Smooth muscle cell of bladder (primary cell): ENCODE data around the gene APPL1. TPM values are rescaled to one million over a fixed set of nuclear protein-coding genes. Genes with fewer than 3 reads are reported as not detected.

Experiments
- total RNA-seq: library from RNA; depleted of rRNA; stranded (reverse); fragments of >200 nt; gene quantifications from 2 replicates; pipeline ENCODE4 v1.2.3, GENCODE V29; 2014

The APPL1 gene, protein sequence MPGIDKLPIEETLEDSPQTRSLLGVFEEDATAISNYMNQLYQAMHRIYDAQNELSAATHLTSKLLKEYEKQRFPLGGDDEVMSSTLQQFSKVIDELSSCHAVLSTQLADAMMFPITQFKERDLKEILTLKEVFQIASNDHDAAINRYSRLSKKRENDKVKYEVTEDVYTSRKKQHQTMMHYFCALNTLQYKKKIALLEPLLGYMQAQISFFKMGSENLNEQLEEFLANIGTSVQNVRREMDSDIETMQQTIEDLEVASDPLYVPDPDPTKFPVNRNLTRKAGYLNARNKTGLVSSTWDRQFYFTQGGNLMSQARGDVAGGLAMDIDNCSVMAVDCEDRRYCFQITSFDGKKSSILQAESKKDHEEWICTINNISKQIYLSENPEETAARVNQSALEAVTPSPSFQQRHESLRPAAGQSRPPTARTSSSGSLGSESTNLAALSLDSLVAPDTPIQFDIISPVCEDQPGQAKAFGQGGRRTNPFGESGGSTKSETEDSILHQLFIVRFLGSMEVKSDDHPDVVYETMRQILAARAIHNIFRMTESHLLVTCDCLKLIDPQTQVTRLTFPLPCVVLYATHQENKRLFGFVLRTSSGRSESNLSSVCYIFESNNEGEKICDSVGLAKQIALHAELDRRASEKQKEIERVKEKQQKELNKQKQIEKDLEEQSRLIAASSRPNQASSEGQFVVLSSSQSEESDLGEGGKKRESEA
- 39.3 and 46.5 TPM in 2 replicates for total RNA-seq

DNA sequence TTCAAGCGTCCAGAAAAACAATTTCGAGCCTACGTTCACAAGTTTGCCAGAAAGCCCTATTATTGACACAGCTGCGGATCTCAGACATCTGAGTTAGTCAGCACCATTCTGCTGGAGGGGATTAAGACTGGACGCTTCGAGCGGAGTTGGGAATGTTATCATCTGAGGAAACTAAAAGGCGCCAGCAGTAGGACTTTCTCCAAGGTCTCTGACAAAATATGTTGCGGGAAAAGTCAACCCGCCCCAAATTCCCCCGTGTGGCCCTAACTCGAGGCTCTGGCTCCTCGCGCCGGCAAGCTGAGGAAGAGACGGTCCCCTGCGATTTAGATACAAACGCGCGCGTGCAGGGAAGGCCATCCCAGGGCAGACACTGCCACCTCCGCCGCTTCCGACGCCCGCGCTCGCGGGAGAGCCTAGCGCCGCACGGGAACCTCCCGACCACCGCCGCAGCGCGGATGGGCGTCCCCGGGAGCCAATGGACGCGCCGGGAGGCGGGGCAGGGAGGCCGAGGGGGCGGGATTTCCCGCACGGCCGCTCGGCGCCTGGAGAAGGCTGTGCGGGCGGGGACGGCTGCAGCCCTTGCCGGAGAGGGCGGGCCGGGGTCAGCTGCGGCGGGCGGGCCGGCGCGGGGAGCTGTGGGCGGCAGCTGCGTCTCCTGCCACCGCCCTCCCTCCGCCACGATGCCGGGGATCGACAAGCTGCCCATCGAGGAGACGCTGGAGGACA lies at the start of gene APPL1:
Gene APPL1, plus strand, starts transcription at position 526 of the 726 bp plus-strand sequence. Its CDS starts 155 bp downstream, at position 681.

DNA sequence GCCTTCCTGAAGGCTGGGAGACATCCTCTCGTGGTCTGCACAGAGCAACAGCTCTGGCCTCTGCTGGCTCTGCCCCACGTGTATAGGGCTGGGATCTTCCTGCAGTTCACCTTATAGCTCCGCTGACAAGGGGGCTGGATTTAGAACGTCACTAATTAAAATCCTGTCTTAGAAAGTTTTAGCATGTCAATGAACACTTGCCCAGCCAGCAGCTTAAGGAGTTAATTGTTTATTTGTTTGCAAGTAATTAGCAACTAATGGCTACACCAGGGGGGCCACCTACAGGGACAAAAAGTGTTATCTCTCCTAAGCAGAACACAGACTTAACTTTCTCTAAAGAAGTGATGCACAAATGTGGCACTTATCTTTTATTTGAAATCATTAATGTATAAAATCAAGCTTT lies 27.6 kb upstream of the APPL1 start, which contains the start of gene HESX1:
Gene HESX1, minus strand, starts transcription at position 84 of the 403 bp plus-strand sequence. Its CDS starts 60 bp downstream, at position 24.

DNA sequence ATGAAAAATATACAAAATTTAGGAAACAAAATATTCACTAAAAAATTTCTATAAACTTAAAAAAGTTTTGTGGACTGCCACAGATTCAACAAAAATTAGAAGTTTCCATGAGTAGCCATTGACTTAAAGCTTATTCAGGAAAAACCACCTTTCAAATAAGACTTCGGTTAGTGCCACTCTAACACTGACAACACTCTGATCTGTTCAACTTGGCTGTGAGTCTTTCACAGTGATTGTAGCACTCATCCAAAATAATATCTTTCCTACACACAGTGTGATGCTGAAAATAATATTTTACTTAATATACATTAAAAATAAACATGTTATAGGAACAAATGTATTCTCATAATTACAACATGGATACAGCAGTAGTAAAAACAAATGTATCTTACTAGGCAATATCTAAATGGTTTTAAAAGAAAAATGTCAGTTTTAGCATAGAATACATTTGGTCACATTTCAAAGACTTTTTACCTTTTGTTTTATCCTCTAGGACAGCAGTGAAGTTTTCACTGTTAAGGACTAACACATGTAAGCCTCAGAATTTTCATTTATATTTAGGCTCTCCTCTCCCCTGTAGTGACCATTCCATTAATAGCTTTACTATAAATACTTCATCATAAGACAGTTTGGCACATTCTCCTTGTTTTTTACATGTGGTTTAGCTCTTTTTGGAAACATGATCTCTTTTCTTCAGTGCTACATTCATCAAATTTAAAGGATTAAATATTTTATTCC lies 64.8 kb downstream of the APPL1 start, which contains the start of gene ASB14:
Gene ASB14, minus strand, starts transcription at position 527 of the 738 bp plus-strand sequence. CDS start 652 bp downstream, outside the sequence.

Other genes with a start within 250 kb of the APPL1 start
- not detected in 2 replicates for gene SPATA12, start 167.1 kb upstream of the APPL1 start, total RNA-seq
- gene IL17RD, start 62.4 kb upstream of the APPL1 start, total RNA-seq = 1.1 and 2.0 TPM in 2 replicates
- gene HESX1, start 27.8 kb upstream of the APPL1 start, total RNA-seq = 0.14 and 0.65 TPM in 2 replicates
- under 0.01 TPM in 1 of 2 replicates, not detected in the other for gene ASB14, start 65.0 kb downstream of the APPL1 start, total RNA-seq